NCI-H510A treated with DMSO at 0.1 percent for 48 hours (cell line): ENCODE results near the gene ADCK2.
"Not testable (repeated sequence)": the region's sequence is repeated elsewhere in the genome, so short reads cannot be mapped to it uniquely, and the experiment has no call there.

Experiments used
- DNase-seq: peaks from one replicate; lab custom pipeline; 2025; lab: John Stamatoyannopoulos, UW

ADCK2 gene

GRCh38 chr7:140673063-140673773, 473 bp downstream of the ADCK2 start:
- peak; percentile 50 for DNase-seq

- DNase-seq = no peak
These were observed 1.0 kb downstream of the ADCK2 start for GRCh38 chr7:140673774-140674155.

GRCh38 chr7:140674356-140674800, 1.6 kb downstream of the ADCK2 start:
- DNase-seq = peak; percentile 33

DNA sequence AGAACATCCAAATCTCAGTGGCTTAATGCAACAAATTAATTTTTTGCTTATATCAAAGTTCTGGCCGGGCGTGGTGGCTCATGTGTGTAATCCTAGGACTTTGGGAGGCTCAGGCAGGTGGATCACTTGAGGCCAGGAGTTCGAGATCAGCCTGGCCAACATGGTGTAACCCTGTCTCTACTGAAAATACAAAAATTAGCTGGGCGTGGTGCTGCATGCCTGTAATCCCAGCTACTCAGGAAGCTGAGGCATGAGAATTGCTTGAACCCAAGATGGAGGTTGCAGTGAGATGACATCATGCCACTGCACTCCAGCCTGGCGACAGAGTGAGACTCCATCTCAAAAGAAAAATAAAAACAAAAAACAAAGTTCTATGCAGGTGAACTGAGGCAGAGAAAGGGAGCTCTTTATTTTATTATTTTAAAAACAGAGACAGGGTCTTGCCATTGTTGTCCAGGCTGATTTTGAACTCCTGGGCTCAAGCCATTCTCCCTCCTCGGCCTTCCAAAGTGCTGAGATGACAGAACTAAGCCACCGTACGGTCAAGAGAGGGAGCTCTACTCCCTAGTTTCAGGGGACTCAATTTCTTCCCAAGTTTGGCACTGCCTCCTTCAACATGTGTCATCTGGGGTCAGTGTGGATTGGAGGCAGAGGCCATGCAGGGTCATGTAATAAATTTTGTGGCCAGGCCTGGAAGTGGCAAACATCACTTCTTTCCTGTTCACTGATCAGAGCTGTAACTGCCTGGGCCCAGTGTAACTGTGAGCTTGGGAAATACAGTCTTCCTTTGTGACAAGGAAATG, 2.4 kb downstream of the ADCK2 start:
- peak; percentile 4 for DNase-seq

GRCh38 chr7:140675726-140676125, 3.0 kb downstream of the ADCK2 start:
- DNase-seq = no peak

- DNase-seq = no peak
These were observed 3.6 kb downstream of the ADCK2 start for GRCh38 chr7:140676306-140676705.

DNA sequence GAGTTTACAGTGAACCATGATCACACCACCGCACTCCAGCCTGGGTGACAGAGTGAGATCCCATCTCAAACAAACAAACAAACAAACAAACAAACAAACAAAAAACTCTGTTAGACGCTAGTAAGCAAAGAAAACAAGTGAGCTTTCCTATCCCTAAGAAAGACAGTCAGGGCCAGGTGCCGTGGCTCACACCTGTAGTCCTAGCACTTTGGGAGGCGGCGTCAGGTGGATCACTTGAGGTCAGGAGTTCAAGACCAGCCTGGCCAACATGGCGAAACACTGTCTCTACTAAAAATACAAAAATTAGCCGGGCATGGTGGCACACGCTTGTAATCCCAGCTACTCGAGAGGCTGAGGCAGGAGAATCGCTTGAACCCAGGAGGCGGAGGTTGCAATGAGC, 4.2 kb downstream of the ADCK2 start:
- not testable (repeated sequence) for DNase-seq

DNA sequence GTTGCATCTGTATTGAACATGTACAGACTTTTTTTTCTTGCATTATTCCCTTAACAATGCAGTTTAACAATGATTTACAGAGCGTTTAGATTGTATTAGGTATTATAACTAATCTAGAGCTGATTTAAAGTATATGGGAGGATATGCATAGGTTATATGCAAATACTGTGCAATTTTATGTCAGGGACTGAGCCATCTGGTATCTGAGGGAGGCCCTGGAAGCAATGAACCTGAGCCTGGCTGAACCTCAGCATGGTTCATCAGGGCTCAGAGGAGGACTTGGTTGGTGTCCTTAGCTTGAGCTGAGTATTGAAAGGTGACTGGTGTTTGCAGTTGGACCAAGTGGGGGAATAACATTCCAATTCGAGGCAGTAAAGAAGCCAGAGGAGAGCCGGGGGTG, 4.8 kb downstream of the ADCK2 start:
- DNase-seq = no peak

DNA sequence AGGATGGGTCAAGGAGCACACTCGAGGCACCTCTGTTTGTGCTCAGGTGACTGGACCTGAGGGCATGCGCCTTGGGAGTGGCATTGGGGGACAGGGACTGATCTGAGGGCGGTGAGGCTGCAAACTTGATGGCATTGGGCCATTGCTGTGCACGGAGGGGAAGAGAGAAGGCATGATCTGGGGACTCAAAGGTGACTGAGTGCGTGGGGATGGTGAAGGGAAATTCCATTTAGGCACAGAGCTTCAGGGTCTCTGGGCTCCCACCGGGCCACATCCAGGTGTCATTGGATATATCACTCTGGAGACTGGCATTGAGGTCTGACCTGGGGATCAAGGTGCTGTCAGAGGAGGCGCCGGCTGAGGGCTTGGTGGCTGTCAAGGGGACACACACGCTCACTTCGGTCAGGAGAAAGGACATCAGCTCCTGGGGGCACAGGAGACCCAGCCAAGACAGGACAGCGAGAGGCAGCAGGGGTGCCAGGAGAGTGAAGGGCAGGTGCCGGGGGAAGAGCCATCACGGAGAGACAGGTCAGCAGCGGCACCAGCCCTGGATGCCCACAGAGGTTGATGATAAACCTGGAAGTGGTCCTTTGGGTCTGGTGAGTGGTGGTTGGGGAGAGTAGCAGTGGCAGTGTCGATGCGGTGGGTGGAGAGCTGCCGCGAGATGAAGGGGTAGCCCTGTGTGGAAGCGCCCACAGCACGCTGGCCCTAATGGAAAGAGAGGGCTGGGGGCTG, 5.5 kb downstream of the ADCK2 start:
- no peak for DNase-seq

GRCh38 chr7:140678816-140679130, 6.0 kb downstream of the ADCK2 start:
- no peak for DNase-seq

- no peak for DNase-seq
These were observed 6.4 kb downstream of the ADCK2 start for GRCh38 chr7:140679186-140679585.

- no peak for DNase-seq
These were observed 8.1 kb downstream of the ADCK2 start for GRCh38 chr7:140680886-140681285.

DNA sequence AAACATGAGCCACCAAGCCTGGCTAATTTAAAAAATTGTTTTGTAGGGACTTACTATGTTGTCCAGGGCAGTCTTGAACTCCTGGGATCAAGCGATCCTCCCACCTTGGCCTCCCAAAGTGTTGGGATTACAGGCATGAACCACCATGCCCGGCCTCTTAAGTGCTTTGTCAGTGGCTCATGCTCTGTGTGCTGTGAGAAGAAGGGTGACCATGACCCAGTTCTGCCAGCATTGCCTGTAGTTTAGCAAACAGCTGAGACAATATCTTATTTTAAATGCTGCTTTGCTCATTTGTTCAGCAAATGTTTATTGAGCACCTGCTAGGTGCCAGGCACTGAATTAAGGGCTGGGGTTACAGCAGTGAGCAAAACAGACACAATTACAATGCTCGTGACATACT, 9.0 kb downstream of the ADCK2 start:
- no peak for DNase-seq

- no peak for DNase-seq
These were observed 10.9 kb downstream of the ADCK2 start for GRCh38 chr7:140683657-140684056.

- DNase-seq = no peak
These were observed 11.6 kb downstream of the ADCK2 start for GRCh38 chr7:140684066-140684950.

DNA sequence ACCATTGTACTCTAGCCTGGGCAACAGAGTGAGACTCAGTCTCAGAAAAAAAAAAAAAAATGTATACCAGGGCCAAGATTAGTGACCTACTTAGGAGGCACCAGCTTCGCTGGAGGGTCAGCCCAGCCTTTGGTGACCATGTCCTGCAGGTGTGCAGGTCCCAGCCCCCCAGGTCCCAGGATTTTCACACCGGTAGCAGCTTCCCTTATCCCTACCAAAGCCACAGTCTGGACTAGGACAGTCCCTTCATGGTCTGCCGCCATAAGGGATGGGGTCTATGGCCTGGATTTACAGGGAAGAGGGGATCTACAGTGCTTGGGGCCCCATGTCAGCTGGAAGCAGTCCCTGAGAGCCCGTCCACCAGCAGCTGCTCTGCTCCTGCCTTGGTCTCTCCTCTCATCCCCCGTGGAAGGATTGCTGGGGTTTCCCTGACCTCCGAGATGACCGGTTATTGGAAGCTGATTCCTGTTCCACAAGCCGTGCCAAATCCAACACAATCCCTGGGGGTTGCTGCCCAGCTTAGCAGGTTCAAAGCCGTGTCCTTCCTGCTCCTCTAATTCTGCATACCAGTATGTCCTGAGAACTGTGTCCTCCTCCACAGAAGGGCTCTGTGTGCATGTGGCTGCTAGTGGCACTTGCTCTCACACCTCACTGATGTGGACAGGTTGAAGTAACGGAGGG, 12.8 kb downstream of the ADCK2 start:
- DNase-seq = no peak

- DNase-seq = no peak
These were observed 14.2 kb downstream of the ADCK2 start for GRCh38 chr7:140686921-140687320.

DNA sequence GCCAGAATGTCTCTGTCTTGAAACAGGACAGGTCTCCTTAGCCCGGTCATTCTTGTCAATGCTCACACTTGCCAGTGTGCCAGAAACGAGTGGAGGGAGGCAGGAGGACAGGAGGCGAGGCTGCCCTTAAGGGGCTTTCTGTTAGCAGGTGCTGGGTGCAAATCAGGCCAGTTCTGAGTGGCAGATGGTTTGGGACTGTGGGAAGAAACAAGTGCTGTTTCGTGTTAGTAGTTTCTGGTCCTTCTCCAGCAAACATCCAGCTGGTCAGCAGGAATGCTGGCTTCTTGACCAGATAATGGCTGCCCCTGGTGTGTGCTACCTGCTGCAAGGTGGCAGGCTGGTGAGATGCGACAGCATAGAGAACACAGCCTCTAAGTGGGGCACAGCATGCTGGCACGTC, 15.6 kb downstream of the ADCK2 start:
- no peak for DNase-seq

DNA sequence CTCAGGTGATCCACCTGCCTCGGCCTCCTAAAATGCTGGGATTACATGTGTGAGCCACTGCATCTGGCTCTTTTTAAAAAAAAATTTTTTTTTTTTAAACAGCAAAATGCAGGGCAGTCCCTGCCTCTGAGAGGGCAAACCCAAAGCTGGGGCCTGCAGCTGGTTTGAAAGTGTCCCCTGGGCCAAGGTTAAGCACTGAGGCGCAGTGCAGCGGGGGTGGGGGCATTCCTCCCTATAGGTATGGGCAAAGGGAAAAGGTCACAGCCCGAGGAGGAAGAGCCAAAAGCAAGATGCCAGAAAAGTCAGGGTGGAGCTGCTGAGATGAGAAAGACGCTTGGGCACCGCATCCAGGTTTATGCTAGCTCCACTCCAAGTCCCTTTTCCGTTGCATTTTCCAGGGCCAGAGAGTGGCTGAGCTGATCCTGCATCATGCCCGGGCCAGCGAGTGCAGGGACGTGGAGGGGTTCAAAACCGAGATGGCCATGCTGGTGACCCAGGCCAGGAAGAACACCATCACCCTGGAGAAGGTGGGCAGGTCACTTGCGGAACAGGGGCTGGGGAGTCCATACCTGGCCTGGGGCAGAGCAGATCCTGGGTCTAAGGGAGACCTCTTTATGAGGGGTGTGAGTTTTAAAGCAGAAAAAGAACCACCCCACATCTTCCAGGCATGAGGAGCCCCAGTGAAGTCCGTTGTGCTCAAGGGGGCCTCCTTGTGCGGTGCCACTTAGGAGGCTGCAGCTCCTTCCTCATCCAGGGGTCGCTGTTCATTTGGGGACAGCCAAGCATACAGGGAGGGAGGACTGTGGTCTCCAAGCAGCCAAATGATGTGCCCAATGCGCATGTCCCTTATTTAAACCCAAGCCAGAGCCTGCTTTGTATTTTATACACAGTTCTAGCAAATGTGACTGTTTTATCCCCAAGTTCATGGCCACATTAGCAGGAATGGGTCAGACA, 16.7 kb downstream of the ADCK2 start:
- no peak for DNase-seq

GRCh38 chr7:140691376-140692045, 18.8 kb downstream of the ADCK2 start:
- no peak for DNase-seq
